BE2C (cell line): ENCODE measurements around the gene USH1C. TPM values are rescaled to one million over a fixed set of nuclear protein-coding genes. Genes with fewer than 3 reads are reported as not detected.

ENCODE experiments used
- DNase-seq: peaks from one replicate; pipeline ENCODE4 v3.0.0-alpha.2; 2020
- H3K27me3 ChIP-seq: fragments of 250-450 bp; sonication (Bioruptor Pico); 2 replicates; pipeline ENCODE4 v1.5.1; 2020; ENCODE audit warnings: mild to moderate bottlenecking
- H3K36me3 ChIP-seq: fragments of 250-450 bp; sonication (Bioruptor Pico); 2 replicates; pipeline ENCODE4 v1.5.1; 2020; ENCODE audit warnings: mild to moderate bottlenecking
- H3K4me1 ChIP-seq: fragments of 250-450 bp; sonication (Bioruptor Pico); 2 replicates; pipeline ENCODE4 v1.5.1; 2020
- H3K4me3 ChIP-seq: 2 replicates; pipeline ENCODE4 v1.5.1; 2011; ENCODE audit warnings: low read depth, low read length
- H3K9me3 ChIP-seq: fragments of 250-450 bp; sonication (Bioruptor Pico); 2 replicates; pipeline ENCODE4 v1.5.1; 2020
- CTCF ChIP-seq: IDR thresholded peaks from 2 replicates; pipeline ENCODE4 v1.5.1; 2012; ENCODE audit warnings: mild to moderate bottlenecking, low read depth, low read length
- polyA plus RNA-seq: library from polyadenylated mRNA; unstranded; fragments of >200 nt; gene quantifications from one replicate; pipeline ENCODE4 v1.2.1, GENCODE V29; 2012; ENCODE audit warnings: low read depth, missing spikeins; ENCODE audit not compliant: insufficient read length, insufficient read depth

Gene USH1C
- not detected for polyA plus RNA-seq

GRCh38 chr11:17544181-17544622 is at the start of gene USH1C:
USH1C (minus strand) TSS chr11:17544416; CDS start chr11:17544307, 109 bp downstream.
- H3K4me3 ChIP-seq: no peak within 1 kb of the TSS
- H3K36me3 ChIP-seq: no peaks in the 10 kb centered on the region
- no peaks in the 10 kb centered on the region for H3K9me3 ChIP-seq
- no peak for DNase-seq
- H3K4me1 ChIP-seq: no peaks in the 10 kb centered on the region
- no peaks in the 10 kb centered on the region for H3K27me3 ChIP-seq
- TF ChIP-seq CTCF: no peak

GRCh38 chr11:17593466-17594245 is 49.4 kb upstream of the USH1C start:
- Histone ChIP-seq H3K27me3 (no peaks in the 10 kb centered on the region), H3K9me3 (no peaks in the 10 kb centered on the region), H3K4me1 (no peaks in the 10 kb centered on the region), H3K4me3 (no peak overlapping the region), H3K36me3 (no peaks in the 10 kb centered on the region)
- DNase-seq: no peak
- no peak for TF ChIP-seq CTCF

GRCh38 chr11:17591293-17591692 is 47.1 kb upstream of the USH1C start:
- no peaks in the 10 kb centered on the region for H3K9me3 ChIP-seq
- no peaks in the 10 kb centered on the region for H3K4me1 ChIP-seq
- TF ChIP-seq CTCF: no peak
- DNase-seq: no peak
- H3K27me3 ChIP-seq: no peaks in the 10 kb centered on the region
- no peak overlapping the region for H3K4me3 ChIP-seq
- no peaks in the 10 kb centered on the region for H3K36me3 ChIP-seq

GRCh38 chr11:17590463-17590862 is 46.2 kb upstream of the USH1C start:
- Histone ChIP-seq H3K36me3 (no peaks in the 10 kb centered on the region), H3K9me3 (no peaks in the 10 kb centered on the region), H3K27me3 (no peaks in the 10 kb centered on the region), H3K4me1 (no peaks in the 10 kb centered on the region), H3K4me3 (no peak overlapping the region)
- no peak for TF ChIP-seq CTCF
- DNase-seq: no peak

GRCh38 chr11:17588721-17589120 is 44.5 kb upstream of the USH1C start:
- H3K4me3 ChIP-seq: no peak overlapping the region
- no peaks in the 10 kb centered on the region for H3K9me3 ChIP-seq
- no peaks in the 10 kb centered on the region for H3K36me3 ChIP-seq
- no peaks in the 10 kb centered on the region for H3K4me1 ChIP-seq
- no peaks in the 10 kb centered on the region for H3K27me3 ChIP-seq
- TF ChIP-seq CTCF: no peak
- no peak for DNase-seq

GRCh38 chr11:17588166-17588565 is 44.0 kb upstream of the USH1C start:
- no peak for TF ChIP-seq CTCF
- H3K4me3 ChIP-seq: no peak overlapping the region
- H3K9me3 ChIP-seq: no peaks in the 10 kb centered on the region
- H3K36me3 ChIP-seq: no peaks in the 10 kb centered on the region
- no peaks in the 10 kb centered on the region for H3K4me1 ChIP-seq
- no peak for DNase-seq
- H3K27me3 ChIP-seq: no peaks in the 10 kb centered on the region
